GM21576 (cell line): ENCODE results near the gene PRAF2.

ENCODE experiments used
- ATAC-seq: cut with Tn5 transposase; IDR thresholded peaks from one replicate; pipeline ENCODE4 v1.9.1; 2021; ENCODE audit warnings: mild to moderate bottlenecking, moderate library complexity; ENCODE audit not compliant: unreplicated experiment

The PRAF2 gene

GRCh38 chrX:49043220-49043986 lies 30.4 kb downstream of the PRAF2 start, which contains the start of gene TFE3:
Gene TFE3 (minus strand): TSS chrX:49043357. CDS start chrX:49043226, 131 bp downstream.
- ATAC-seq: peak; percentile 86

- no peak for ATAC-seq
These were observed 31.1 kb downstream of the PRAF2 start for GRCh38 chrX:49042581-49043219.

GRCh38 chrX:49041744-49042580 lies 31.8 kb downstream of the PRAF2 start:
- ATAC-seq: no peak

GRCh38 chrX:49040376-49040955 lies 33.3 kb downstream of the PRAF2 start:
- ATAC-seq: no peak

GRCh38 chrX:49039598-49040375 lies 34.0 kb downstream of the PRAF2 start:
- no peak for ATAC-seq

GRCh38 chrX:49037883-49038475 lies 35.8 kb downstream of the PRAF2 start:
- ATAC-seq: no peak

GRCh38 chrX:49030283-49030682 lies 43.5 kb downstream of the PRAF2 start:
- ATAC-seq: no peak

- no peak for ATAC-seq
These were observed 43.9 kb downstream of the PRAF2 start for GRCh38 chrX:49029876-49030275.
